Stimulated activated CD8-positive, alpha-beta memory T cell treated with anti-CD3 and anti-CD28 coated beads, Interleukin-2, amount 100 ng/mL, for 48 hours (primary cell): ENCODE measurements around the gene CAMK2D.

Source experiments
- DNase-seq, 2 donors: peaks; one replicate each; pipeline ENCODE4 v3.0.0-alpha.2; 2020; ENCODE audit warnings: low read depth in 2 of 2

The CAMK2D gene

GRCh38 chr4:113682730-113683537 lies 78.6 kb downstream of the CAMK2D start:
- DNase-seq: peak; percentile 46 to 58

DNA sequence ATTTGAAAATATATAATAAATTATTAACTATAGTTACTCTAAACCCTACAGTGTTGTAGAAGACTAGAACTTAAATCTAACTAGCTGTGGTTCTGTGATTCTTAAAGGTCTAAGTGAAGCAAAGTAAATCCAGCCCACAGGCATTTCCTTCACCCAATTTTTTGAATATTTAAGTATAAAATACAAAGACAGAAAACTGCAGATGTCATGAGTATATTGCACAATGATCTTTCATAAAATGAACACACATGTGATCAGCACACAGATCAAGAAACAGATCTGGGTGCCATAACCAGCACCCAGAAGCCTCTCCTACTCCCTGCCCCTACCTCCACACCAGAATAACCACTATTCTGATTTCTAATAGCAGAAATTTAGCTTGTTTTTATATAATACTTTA lies 82.9 kb downstream of the CAMK2D start:
- no peak for DNase-seq

- no peak for DNase-seq
These were observed 84.2 kb downstream of the CAMK2D start for GRCh38 chr4:113677325-113677724.

GRCh38 chr4:113675731-113676697 lies 85.5 kb downstream of the CAMK2D start:
- DNase-seq: no peak

DNA sequence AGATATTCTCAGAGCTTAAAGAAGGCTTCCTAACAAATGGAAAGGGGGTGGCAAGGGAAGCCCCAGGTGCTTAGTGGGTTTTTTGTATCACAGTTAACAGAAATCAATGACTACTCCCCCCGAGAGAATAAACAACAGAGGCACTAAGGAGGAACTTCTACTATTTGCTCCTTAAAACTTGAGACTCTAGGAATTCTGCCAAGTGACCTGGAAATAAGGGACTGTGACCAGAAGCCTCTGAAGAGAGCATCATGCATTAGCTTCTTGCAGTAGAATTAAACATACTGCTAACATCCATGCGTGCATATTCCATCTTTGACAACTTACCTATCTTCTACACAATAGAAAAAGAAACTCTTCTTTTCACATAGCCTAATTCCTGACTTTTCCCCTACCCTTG lies 86.8 kb downstream of the CAMK2D start:
- DNase-seq: no peak

GRCh38 chr4:113674251-113674650 lies 87.3 kb downstream of the CAMK2D start:
- no peak for DNase-seq

DNA sequence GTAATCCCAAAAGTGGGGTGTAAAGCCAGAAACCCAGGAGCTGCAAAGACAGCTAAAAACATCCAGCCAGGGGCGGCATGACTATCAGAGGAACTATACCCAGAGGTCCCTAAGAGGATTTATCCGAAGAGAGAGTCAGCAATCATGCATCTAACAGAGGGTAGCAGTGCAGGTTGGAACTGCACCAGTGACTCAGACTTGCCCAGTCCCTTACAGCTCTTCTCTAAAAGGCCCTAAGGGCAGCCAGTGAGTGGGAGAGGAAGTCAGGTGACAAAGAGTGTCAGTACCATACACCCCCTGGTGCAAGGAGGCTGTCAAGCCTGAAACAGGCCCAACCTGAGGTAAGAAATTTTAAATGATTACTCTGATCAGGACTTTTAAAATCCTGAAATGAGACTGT lies 88.1 kb downstream of the CAMK2D start:
- DNase-seq: peak in 1 of 2 donors; percentile 17

GRCh38 chr4:113666386-113667114 lies 95.0 kb downstream of the CAMK2D start:
- no peak for DNase-seq

DNA sequence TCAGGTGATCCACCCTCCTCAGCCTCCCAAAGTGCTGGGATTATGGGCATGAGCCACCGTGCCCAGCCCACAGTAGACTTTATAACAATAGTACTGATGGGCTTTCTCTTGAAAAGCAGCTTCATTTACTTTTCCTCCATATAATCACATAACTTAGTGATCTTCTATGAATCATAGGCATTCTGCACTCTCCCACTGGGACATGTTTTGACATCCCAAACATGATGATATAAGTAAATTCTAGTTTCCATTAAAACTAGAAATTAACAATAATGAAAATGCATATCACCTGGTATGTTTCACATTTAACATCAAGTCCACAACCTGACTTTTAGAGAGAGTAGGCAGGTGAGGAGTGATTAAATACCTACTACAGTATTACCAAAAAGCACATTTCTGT lies 96.5 kb downstream of the CAMK2D start:
- no peak for DNase-seq

GRCh38 chr4:113662581-113662980 lies 99.0 kb downstream of the CAMK2D start:
- DNase-seq: no peak

DNA sequence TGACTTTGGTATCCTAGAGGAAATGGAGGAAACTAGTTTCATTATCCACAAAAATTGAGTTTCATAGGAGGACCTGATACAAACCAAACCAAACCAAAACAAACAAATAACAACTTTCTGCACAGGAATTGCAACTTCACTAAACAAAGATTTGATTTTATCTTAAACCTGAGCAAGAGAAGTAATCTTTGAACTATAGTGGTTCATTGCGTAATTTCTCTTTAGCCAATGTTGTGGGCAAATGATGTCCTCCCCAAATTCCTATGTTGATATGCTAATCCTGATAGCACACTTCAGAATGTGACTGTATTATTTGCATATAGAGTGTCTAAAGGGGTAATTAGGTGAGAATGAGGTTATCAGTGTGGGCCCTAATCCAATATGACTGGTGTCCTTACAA lies 102.4 kb downstream of the CAMK2D start:
- no peak for DNase-seq

GRCh38 chr4:113657586-113658233 lies 103.8 kb downstream of the CAMK2D start:
- DNase-seq: no peak

- no peak for DNase-seq
These were observed 107.7 kb downstream of the CAMK2D start for GRCh38 chr4:113653871-113654270.

- DNase-seq: no peak
These were observed 115.1 kb downstream of the CAMK2D start for GRCh38 chr4:113646442-113646822.

GRCh38 chr4:113645771-113646441 lies 115.6 kb downstream of the CAMK2D start:
- DNase-seq: no peak

GRCh38 chr4:113645288-113645687 lies 116.2 kb downstream of the CAMK2D start:
- DNase-seq: no peak

- DNase-seq: no peak
These were observed 117.1 kb downstream of the CAMK2D start for GRCh38 chr4:113644398-113644797.

GRCh38 chr4:113643505-113643904 lies 118.0 kb downstream of the CAMK2D start:
- DNase-seq: no peak

DNA sequence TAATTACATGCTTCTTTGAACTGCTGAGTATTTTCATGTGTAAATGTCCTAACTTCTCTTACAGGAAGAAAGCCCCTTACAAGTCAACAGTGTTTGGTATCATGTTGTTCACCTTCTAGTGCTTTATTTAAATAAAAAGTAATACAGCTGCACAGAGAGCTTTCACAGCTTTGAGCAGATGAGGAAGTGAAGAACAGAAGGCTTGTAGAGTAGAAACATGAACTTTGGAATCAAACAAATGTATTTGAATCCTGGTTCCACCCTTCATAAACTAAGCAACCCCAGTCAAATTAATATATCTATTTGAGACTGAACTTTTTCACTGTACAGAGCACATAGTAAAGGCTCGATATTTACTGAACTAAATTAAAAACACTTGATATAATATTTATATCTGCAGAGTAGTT lies 120.5 kb downstream of the CAMK2D start:
- no peak for DNase-seq

DNA sequence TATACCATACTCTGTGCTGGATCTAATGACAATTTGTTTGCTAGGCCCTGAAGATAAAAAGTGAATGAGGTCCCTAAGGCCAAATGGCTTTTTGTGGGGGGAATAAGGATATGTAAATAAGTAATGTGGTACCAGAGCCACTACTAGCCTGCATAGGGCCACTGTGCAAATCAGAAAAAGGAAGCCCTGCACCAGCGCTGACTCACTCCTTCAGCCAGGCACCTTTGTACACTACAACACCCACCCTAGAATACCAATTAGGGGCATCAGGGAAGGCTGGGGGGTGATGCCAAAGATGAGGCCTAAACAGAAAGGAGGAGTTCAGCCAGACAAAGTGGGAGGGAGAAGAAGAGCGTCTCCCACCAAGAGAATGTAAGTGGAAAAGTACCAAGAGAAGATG lies 122.2 kb downstream of the CAMK2D start:
- DNase-seq: no peak

DNA sequence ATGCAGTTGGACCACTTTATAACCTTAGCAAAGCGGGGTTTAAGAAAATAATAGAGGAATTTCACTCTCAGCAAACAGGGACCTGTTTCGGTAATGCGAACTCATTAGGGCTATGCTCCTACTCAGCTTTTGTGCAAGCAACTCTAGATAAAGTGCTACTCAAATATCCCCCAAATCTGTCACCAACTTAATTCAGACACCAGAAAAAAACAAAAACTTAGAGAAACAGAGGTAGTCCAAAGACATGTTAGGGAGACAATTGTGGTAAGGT lies 123.0 kb downstream of the CAMK2D start:
- no peak for DNase-seq
